AML-193 (cell line): ENCODE measurements around the gene LMO4.

Experiments
- DNase-seq, 2 experiments: peaks; one replicate each; lab custom pipeline; 2025; lab: John Stamatoyannopoulos, UW

LMO4 gene, protein sequence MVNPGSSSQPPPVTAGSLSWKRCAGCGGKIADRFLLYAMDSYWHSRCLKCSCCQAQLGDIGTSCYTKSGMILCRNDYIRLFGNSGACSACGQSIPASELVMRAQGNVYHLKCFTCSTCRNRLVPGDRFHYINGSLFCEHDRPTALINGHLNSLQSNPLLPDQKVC

DNA sequence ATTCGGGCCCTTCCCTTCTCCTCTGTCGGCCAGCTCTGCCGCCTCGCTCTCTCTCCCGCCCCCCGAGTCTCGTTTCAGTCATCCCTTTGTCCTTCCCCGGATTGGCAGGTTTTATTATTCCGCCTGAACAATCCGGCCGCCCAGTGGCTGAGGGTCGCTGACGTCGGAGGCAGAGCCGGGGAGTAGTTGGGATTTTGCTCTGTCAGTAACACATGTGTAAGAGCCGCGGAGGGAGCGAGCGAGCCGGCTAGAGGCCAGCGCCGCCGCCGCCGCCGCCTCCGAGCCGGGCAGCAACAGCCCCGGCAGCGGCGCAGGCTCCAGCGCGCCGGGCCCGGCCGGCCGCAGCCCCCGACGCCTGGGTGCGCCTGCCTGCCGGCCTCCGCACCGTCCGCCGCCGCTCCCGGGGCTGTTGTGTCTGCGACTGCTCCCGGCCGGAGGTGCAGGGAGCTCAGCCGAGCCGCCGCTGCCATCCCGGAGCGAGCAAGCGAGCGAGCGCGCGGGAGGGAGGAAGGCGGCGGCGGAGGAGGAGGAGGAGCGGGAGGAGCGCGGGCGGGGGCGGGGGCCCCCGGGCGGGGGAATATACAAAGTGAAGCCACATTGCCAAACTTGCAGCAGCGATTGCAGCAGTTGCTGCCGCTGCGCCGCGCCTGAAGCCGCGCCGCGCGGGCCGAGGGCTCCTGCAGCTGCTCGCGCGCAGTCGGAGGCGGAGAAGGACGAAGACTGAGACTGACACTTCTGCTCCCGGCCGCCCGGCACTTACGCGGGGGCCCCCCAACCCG is at the start of gene LMO4:
LMO4 (plus strand) TSS at position 609 of the 779 bp plus-strand sequence. CDS start 3,136 bp downstream, outside the sequence.
- peak; percentile 43 to 53 for DNase-seq

DNA sequence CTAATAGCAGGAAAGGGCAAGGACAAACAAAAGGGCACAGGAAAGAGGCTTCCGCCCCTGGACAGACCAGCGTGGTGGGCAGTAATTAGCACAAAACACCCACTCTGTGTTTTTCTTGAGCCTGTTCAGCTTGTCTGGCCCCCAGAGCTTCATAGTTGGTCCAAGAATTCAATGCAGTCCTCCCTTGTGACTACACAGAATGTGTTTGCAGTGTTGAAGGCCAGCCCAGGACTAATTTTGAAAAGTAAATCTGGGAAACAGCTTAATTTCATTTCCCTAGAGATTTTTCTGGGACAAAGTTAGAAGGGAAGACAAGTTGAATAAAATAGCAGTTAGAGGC is 49.2 kb upstream of the LMO4 start:
- no peak for DNase-seq

DNA sequence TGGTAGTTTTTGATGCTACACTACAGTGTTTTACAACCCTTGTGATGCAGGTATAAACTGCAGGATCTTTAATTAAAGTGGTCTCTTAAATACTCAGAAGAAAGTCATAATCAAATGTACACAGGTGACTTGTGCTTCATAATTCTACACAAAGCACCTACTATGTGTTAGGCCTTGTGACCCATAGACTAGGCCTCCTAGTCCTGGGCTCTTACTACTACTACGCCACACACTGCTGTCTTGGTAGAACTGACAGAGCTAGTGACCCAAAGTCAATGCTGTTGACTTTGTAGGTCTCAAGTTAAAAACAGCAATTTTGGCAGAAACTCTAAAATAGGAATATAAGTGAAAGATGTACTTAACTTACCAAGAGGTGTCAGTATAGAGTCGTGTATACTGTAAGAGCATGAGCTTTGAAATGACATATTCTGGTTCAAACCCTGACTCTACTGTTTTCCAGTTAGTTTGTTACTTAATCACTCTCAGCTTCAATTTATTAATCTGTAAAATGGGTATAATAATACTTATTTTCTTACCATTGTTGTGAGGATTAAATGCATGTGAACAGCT is 48.6 kb upstream of the LMO4 start:
- DNase-seq, result peak; percentile 3 to 7

DNA sequence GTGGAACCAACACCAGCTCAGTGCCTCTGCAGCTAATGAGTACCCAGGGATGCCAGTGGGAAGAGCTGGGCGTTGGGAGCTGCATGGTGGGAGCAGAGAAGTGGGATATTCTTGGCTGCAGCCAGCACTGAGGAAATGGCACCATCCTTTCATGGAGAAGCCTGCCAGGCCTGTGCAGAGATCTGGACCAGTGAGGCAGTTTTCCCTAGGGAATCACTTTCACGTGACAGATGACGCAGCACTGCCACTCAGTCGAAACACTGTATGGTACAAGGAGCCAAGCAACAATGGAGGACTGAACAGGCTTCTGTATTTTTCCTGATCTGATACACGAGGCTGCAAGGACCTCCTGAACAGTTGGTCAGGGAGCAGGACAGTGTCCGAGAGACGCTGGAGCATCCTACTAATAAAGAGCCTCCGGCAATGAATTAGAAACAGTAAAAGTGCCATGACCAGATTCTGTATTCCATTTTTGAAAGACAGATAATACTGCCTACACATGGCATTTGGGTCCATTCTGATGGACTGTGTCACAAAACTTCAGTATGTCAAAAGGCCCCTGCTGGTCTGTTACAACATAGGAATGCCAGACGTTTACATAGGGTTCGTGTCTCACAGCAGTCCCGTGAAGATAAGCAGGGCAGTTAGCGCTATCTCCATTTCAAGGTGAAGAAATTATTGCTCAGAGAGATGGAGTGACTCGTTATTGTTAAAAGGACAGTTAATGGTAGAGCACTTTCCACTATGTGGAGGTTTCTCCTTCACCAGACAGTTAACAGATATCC is 44.0 kb upstream of the LMO4 start:
- DNase-seq, result no peak

DNA sequence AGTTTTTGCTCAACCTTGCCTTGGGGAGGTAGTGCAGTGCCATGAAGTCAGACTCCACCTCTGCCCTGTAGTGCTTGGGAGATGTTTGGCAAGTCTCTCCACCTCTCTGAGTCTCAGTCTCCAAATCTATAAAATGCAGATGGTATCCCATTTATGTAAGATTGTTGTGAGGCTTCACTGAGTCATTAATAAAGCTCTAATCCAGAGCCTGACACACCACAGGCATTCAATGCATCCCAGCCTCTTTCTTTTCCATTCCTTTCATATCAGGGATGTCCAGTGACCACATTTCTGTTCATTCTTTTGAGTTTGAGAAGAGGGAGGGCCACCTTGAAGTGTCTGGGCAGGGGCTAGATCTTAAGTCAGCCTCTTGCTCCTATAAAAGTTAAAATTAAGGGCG is 37.6 kb upstream of the LMO4 start:
- DNase-seq, result no peak

DNA sequence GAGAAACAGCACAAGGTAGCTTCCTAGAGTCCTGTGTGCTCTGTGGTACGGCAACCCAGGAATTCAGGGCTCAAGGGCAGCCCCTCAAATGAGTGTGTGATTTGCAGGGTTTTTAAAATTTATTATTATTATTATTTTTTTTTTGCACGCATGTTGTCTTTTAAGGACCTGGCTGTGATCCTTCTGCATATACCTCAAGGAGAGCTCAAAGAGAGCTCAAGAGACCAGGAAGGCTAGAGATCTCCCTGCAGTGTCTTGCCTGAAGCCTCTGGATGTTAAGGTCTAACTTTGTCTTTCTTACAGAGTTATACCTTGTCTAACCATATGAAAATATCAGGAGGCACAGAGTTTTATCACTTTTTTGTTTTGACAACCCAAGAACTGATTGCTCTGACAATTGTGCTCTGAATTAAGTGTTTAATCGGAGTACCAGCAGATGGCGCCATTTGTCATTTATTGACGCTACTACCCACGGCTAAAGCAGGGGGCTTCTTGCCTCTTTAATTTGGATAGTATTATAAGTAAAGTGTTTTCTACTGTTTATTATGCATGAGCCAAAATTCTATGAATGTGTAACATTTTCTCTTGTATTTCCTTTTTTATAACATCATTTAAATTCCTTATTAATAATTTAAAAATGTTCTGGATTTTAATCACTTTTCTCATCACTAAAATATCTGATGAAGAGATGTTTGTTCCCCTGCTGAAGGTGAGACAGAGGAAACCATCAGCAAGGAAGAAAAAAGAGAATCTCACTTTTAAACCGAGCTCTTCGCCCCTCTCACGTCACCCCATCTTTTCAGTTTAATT is 35.8 kb upstream of the LMO4 start:
- DNase-seq, result peak; percentile 35 to 50

DNA sequence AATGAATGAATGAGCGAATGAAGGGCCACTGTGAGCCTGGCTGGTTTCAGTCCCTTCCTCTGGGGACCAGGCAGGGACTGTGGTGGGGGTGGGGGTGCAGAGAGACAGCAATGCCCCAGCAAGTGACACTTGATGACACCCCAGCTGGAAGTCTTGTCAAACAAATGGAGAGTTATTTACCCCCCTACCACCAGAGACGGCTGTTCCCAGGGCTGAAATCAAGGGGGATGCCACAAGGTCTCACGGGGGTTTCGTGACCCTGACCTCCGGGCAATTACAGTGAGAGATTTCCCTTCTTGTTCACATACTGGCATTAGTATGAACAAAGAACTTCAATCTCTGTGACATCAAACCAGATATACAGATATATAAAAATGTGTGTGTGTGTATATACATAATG is 34.0 kb upstream of the LMO4 start:
- DNase-seq, result no peak

DNA sequence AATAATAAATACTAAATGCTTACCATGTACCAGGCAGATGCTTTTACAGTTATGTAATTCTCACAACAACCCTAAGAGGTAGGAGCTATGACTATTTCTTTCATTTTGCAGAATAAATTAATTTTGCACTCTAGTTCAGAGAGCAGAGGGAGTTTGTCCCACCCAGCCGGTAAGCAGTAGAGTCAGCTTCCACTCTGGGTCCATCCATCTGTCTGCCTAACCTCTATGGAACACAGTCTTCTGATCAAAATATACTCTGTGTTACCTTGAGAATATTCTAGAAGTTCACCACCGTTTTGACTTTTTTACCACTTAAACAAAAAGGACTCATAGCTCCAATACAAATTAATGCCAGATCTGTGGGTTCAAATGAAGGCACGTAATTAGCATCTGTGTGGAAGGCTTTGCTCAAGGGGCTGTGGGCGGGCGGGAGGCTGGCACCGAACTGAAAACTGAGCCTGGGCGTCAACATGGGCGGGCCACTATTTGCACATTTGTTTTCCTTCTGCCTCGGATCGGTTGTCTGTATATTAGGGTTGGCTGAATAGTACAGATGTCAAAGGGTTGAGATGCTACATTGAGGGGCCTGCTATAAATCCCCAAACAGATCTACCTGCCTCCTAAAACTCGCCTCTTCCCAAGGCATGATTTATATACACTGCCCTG is 33.1 kb upstream of the LMO4 start:
- no peak for DNase-seq

DNA sequence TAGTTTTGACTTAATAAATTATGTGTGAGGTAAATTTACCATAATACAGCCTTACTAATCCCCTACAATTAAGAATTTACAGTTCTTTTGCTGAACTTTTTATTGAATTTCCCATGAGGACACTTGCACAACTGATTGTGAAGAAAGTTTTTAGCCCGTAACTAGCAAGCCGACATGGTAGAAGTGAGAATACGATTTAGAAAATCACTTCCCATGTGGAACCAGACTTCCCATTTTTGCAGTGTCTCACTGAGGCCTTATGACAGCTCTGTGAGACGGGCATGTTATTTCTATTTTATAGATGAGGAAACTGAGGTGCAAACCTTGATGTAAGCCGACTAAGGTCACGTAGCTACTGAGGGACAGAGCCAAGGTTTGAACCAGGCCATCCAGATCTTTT is 32.5 kb upstream of the LMO4 start:
- DNase-seq, result no peak

DNA sequence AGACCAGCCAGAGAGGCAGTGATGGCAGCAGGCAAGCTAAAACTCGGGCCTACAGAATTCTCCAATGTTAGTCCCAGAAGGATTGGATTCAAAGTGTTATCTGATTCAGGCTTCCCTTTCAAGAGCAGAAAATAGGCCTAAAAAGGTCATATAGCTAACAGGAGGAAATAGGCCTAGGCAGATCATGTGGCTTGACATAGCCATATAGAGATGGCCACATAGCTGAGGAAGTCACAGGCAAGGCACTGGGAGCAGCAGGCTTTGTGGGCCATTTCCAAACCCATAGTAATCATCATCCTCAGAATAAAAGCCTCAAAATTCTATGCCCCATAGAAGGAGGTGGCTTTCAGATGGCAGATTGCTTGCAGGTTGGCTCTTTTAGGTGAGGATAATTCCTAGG is 29.0 kb upstream of the LMO4 start:
- no peak for DNase-seq

DNA sequence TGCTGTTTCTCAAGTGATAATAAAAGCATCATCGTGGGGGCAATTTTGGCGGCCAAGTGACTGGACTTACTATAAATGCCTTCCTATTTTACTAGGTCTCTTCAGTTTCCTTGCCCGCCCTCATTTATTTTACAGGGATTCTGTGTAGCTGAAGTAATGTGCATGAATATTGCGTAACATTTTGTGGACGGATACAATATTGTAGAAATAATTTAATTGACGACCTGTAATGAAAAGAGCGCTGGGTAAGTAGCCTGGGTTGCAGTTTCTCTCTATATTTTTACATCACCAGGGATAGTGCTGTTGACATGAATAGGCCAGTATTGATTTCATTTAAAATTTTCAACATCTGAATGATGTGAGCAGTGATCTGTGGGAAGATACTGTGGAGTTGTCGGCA is 28.1 kb upstream of the LMO4 start:
- no peak for DNase-seq

DNA sequence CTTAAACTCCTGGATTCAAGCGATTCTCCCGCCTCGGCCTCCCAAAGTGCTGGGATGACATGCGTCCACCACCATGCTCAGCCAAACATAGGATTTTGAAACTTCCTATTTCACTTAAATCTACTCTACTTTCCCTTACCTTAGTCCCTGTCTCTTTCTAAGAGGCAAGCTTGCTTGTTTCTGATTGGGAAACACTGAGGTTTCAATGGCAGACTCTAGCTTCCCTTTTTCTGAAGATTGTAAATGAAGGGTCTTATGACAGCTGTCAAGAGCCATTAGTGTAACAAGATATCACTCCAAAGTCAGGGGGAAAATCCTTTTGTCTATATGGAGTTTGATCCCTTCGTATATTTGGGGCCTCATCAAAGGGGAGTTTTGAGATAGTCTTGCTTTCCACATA is 23.5 kb upstream of the LMO4 start:
- DNase-seq, result peak; percentile 86 to 89

DNA sequence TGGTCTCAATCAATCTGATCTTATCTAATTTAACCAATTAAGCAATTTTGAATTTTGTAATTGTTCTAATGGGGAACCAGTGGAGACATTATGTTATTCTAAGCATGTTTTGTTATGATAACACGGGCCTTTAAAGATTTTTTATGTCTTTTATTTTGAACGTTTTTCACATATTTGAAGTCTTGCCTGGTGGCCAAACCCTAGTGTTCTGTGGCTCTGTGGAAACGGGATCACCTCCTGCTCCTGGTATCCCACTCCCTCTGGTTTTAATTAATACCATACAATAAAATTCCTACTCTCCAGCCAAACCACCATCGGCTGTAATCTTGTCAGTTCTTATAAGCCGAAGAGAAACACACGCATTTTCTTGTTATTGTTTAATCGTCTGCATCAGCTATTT is 22.9 kb upstream of the LMO4 start:
- DNase-seq, result no peak

DNA sequence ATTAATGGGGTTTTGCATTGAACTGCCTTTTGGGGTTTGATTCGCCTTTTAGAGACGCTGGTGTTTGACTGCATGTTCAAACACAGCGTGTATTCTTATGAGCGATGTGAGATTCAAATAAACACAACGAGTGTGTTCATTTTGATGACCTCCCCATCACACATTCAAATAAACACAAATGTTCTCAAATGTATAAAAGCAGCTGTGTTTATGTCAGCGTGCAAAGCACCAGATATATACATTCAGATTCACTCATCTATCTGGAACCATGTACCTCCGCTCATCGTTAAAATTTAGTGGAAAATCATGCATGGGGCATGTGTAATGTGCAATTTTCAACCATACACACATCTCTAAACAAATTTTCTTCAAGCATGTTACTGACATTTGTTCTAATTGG is 21.4 kb upstream of the LMO4 start:
- no peak for DNase-seq

DNA sequence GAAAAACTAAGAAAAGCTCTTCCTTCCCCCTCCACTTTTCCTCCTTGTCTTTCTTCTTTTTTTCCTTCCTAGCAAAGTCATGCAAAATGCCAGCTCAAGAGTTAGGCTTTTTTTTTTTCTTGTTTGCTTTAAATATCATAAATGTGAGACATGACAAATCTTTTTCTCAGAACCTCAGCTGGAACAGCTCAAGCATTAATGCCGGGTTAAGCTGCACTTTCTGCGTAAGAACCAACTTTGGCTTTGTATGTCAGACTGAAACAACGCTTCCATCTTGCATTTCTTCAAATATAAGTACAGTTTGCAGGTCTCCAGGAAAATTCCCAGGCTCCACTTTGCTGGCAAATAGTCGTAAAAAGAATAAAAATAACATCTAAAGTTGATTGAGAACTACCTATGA is 20.7 kb upstream of the LMO4 start:
- DNase-seq, result no peak

DNA sequence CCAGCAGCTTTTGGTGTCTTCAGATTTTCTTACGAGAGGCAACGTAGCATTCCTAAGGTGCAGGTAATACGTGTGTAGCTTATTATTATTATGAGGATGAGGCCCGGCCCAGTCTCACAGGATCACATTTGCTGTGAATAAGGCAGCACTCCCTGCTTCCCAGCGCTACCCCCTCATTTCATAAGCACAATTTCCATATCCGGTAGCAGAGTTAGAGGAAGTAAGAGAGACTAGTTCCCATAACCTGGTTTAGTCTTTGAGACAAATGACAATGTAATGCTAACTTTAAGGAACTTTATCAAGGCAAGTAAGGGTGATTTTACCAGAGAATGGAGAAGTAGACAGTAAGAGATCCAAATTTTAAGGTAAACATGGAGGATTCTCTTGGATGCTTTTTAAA is 14.6 kb upstream of the LMO4 start:
- no peak for DNase-seq

DNA sequence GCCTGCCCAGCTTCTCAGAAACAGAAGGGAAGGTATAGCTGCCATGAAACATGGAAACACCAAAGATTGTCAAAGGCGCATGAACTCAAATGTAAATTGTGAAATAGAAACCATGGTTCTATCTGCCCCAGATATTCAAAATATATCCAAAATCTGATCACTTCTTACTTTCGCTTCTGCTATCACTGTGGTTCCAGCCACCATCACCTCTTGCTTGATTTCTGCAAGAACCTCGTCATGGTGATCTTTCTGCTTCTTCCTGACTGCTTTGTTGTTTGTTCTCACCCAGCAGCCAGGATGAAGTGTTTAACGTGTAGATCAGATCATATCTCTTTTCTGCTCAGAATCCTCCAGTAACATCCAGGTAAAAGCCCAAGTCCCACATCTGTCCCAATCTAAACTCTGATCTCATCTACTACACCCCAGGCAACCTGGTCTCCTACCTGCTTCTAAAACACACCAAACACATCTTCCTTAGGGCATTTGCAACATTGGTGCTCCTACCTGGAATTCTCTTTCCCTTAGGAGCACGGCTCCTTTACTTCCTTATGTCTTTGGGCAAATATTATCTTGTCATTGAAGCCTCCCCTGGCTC is 10.5 kb upstream of the LMO4 start:
- DNase-seq, result no peak

DNA sequence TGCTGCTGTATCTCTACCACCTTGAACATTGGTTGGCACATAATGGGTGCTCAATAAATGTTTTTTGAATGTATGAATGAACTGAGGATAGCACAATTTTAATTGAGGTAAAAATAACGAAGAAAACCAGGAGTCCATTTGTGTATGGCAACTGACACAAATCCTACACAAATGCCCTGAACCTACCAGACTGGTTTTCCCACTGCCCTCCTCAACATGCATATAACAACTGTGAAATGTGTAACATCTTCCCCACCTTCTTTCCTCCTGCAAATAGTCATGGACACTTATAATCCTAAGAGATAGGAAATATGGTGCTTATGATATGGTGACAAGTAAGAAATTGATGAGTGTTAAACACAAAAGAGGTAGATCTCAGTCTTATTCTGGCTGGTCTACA is 9.9 kb upstream of the LMO4 start:
- DNase-seq, result no peak

DNA sequence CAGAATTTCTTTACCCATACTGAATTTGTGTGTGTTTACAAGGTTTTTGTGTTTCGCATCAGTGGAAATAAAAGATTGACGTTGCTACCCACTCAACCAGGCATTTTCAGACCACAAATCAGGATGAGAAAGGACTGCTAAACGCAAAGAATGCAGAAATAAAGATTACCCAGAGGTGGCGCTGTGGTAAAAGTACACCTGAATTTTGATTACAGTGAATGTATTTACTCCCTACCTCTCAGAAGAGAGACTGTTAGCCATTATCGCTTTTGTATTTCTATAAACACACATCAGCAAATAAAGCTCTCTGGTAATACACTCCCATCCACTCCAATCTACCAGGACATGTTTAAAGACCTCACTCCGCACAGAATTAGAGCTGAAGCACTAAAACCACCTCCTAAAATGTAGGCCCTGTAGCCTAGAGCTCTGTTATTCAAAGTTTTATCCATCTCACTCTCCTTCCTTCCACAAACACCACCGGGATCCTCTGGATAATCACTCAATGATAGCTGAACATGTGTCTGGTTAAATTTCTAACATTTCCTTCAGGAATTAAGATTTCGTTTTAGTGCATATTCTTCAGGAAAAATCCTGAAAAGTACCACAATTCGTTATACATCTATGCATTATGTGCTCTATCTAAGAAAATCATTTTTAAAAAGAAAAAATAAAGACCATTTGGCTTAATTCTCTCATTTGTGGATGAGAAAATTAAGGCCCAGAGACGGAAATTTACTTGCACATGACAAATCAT is 2.5 kb upstream of the LMO4 start:
- DNase-seq, result peak; percentile 22 to 50
